Neural cell (in vitro differentiated cells): ENCODE measurements around the gene DR1. TPM values are rescaled to one million over a fixed set of nuclear protein-coding genes. Genes with fewer than 3 reads are reported as not detected.

Source experiments
- H2AFZ ChIP-seq: fragments of 200-600, 300-800 bp; sonication (generic), shearing (Covaris generic); 2 replicates; pipeline ENCODE4 v1.6.0; 2014; ENCODE audit warnings: low read depth, mild to moderate bottlenecking, antibody characterized with exemption, low read length, moderate library complexity
- H3F3A ChIP-seq: fragments of 200-600 bp; shearing (Covaris generic); 2 replicates; pipeline ENCODE4 v1.6.1; 2016; ENCODE audit warnings: mild to moderate bottlenecking, moderate library complexity, mixed read lengths, antibody characterized with exemption, low read length; ENCODE audit not compliant: insufficient read depth, poor library complexity, severe bottlenecking
- H3K27ac ChIP-seq: fragments of 200-600, 300-800 bp; sonication (generic), shearing (Covaris generic); 2 replicates; pipeline ENCODE4 v1.5.1; 2014; ENCODE audit warnings: mild to moderate bottlenecking, low read length, moderate library complexity
- H3K27me3 ChIP-seq: fragments of 300-800, 200-600 bp; sonication (generic), shearing (Covaris generic); 2 replicates; pipeline ENCODE4 v1.6.0; 2014; ENCODE audit warnings: mild to moderate bottlenecking, low read depth, low read length, moderate library complexity; ENCODE audit not compliant: insufficient read depth
- H3K36me3 ChIP-seq: fragments of 300-800, 200-600 bp; sonication (generic), shearing (Covaris generic); 2 replicates; pipeline ENCODE4 v1.5.1; 2014; ENCODE audit warnings: mild to moderate bottlenecking, antibody characterized with exemption, low read length, moderate library complexity; ENCODE audit not compliant: insufficient read depth
- H3K4me2 ChIP-seq: fragments of 300-800, 200-600 bp; sonication (generic), shearing (Covaris generic); 2 replicates; pipeline ENCODE4 v1.6.0; 2014; ENCODE audit warnings: mild to moderate bottlenecking, low read length
- H3K4me3 ChIP-seq: fragments of 300-800, 200-600 bp; sonication (generic), shearing (Covaris generic); 2 replicates; pipeline ENCODE4 v1.5.1; 2014; ENCODE audit warnings: mild to moderate bottlenecking, low read length, moderate library complexity
- H3K79me2 ChIP-seq: fragments of 200-600 bp; shearing (Covaris generic); replicated peaks from 2 replicates; pipeline ENCODE4 v1.6.0; 2014; ENCODE audit warnings: mild to moderate bottlenecking, low read length, moderate library complexity; ENCODE audit not compliant: insufficient read depth
- H3K9ac ChIP-seq: fragments of 300-800, 200-600 bp; sonication (generic), shearing (Covaris generic); 2 replicates; pipeline ENCODE4 v1.6.1; 2016; ENCODE audit warnings: mild to moderate bottlenecking, low read length, mixed read lengths
- H3K9me2 ChIP-seq: fragments of 200-600 bp; shearing (Covaris generic); 2 replicates; pipeline ENCODE4 v1.6.1; 2016; ENCODE audit warnings: mild to moderate bottlenecking, low read length, mixed read lengths; ENCODE audit not compliant: insufficient read depth
- H3K9me3 ChIP-seq: fragments of 200-600, 300-800 bp; sonication (generic), shearing (Covaris generic); 2 replicates; pipeline ENCODE4 v1.6.1; 2016; ENCODE audit warnings: mild to moderate bottlenecking, mixed run types, low read length, moderate library complexity, mixed read lengths
- H4K20me1 ChIP-seq: fragments of 200-600 bp; shearing (Covaris generic); 2 replicates; pipeline ENCODE4 v1.6.1; 2016; ENCODE audit warnings: mild to moderate bottlenecking, mixed run types; ENCODE audit not compliant: insufficient read depth
- CTCF ChIP-seq: fragments of 450-650 bp; IDR thresholded peaks from 2 replicates; pipeline ENCODE4 v1.5.1; 2014; ENCODE audit warnings: antibody characterized with exemption, mild to moderate bottlenecking, moderate library complexity; ENCODE audit not compliant: poor library complexity, severe bottlenecking
- EP300 ChIP-seq: fragments of 450-650 bp; conservative IDR thresholded peaks from 2 replicates; pipeline ENCODE4 v1.6.1; 2014; ENCODE audit warnings: antibody characterized with exemption, mild to moderate bottlenecking, moderate library complexity; ENCODE audit not compliant: poor library complexity, severe bottlenecking
- EZH2 ChIP-seq: fragments of 200-600, 300-800 bp; shearing (Covaris generic), sonication (generic); IDR thresholded peaks from 2 replicates; pipeline ENCODE4 v1.6.1; 2014; ENCODE audit warnings: antibody characterized with exemption, low read length, borderline replicate concordance, mild to moderate bottlenecking; ENCODE audit not compliant: insufficient read depth, poor library complexity, severe bottlenecking
- MXI1 ChIP-seq: fragments of 450-650 bp; conservative IDR thresholded peaks from 2 replicates; pipeline ENCODE4 v1.6.1; 2014; ENCODE audit warnings: antibody characterized with exemption, mild to moderate bottlenecking; ENCODE audit not compliant: poor library complexity, severe bottlenecking
- POLR2AphosphoS5 ChIP-seq: IDR thresholded peaks from 2 replicates; pipeline ENCODE4 v1.6.1; 2012
- RAD21 ChIP-seq: fragments of 450-650 bp; conservative IDR thresholded peaks from 2 replicates; pipeline ENCODE4 v1.6.1; 2014; ENCODE audit warnings: antibody characterized with exemption, mild to moderate bottlenecking, moderate library complexity
- REST ChIP-seq: IDR thresholded peaks from 2 replicates; pipeline ENCODE4 v1.6.1; 2012; ENCODE audit warnings: borderline replicate concordance
- SMC3 ChIP-seq: fragments of 450-650 bp; conservative IDR thresholded peaks from 2 replicates; pipeline ENCODE4 v1.6.1; 2014; ENCODE audit warnings: antibody characterized with exemption, mild to moderate bottlenecking, moderate library complexity; ENCODE audit not compliant: poor library complexity
- TAF1 ChIP-seq: IDR thresholded peaks from 2 replicates; pipeline ENCODE4 v1.6.1; 2012; ENCODE audit warnings: low read depth
- polyA plus RNA-seq: library from polyadenylated mRNA; depleted of rRNA; stranded (reverse); fragments of >200 nt; gene quantifications from 2 replicates; pipeline ENCODE4 v1.2.3, GENCODE V29; 2014

DR1 gene
- polyA plus RNA-seq, 1 donor from 2014 or later, result 57.2 TPM

- no peaks in the 10 kb centered on the region for H4K20me1 ChIP-seq
- no peaks in the 10 kb centered on the region for H3K9me3 ChIP-seq
- H2AFZ ChIP-seq, result no peak overlapping the region
- no peaks in the 10 kb centered on the region for H3F3A ChIP-seq
- H3K4me3 ChIP-seq, result no peak overlapping the region
- no peak overlapping the region for H3K9ac ChIP-seq
- H3K27ac ChIP-seq, result no peak overlapping the region
- H3K4me2 ChIP-seq, result no peak overlapping the region
- H3K9me2 ChIP-seq, result no peaks in the 10 kb centered on the region
- no peaks in the 10 kb centered on the region for H3K79me2 ChIP-seq
- H3K36me3 ChIP-seq, result no peaks in the 10 kb centered on the region
- TF ChIP-seq EP300 (no peak), RAD21 (no peak), SMC3 (no peak), REST (no peak), TAF1 (no peak), CTCF (no peak), EZH2 (no peak), POLR2AphosphoS5 (no peak), MXI1 (no peak)
- no peaks in the 10 kb centered on the region for H3K27me3 ChIP-seq
Observed at GRCh38 chr1:93301131-93301530, 44.6 kb upstream of the DR1 start.

- no peaks in the 10 kb centered on the region for H3K9me2 ChIP-seq
- H3K79me2 ChIP-seq, result no peaks in the 10 kb centered on the region
- H3K4me3 ChIP-seq, result no peak overlapping the region
- no peak overlapping the region for H2AFZ ChIP-seq
- no peaks in the 10 kb centered on the region for H3F3A ChIP-seq
- H3K9me3 ChIP-seq, result no peaks in the 10 kb centered on the region
- H4K20me1 ChIP-seq, result no peaks in the 10 kb centered on the region
- H3K4me2 ChIP-seq, result no peak overlapping the region
- no peak for TF ChIP-seq EP300
- no peak for TF ChIP-seq EZH2
- TF ChIP-seq TAF1, result no peak
- no peak for TF ChIP-seq REST
- TF ChIP-seq SMC3, result no peak
- no peak for TF ChIP-seq CTCF
- no peak for TF ChIP-seq RAD21
- no peak for TF ChIP-seq POLR2AphosphoS5
- TF ChIP-seq MXI1, result no peak
- H3K27me3 ChIP-seq, result no peaks in the 10 kb centered on the region
- H3K9ac ChIP-seq, result no peak overlapping the region
- no peak overlapping the region for H3K27ac ChIP-seq
- H3K36me3 ChIP-seq, result no peaks in the 10 kb centered on the region
Observed at GRCh38 chr1:93302078-93302477, 43.6 kb upstream of the DR1 start.
